H1 (cell line): ENCODE data around the gene ANGPTL2. TPM values are rescaled to one million over a fixed set of nuclear protein-coding genes. Genes with fewer than 3 reads are reported as not detected.

Experiments
- CTCF ChIA-PET: fragments of 300-600 bp; sonication (Branson Sonifier 250); formaldehyde crosslinking; loops from one replicate; lab custom pipeline; 2021; ENCODE audit not compliant: partially characterized antibody; lab: Charles Lee
- POLR2A ChIA-PET: fragments of 300-600 bp; sonication (Branson Sonifier 250); formaldehyde crosslinking; loops from one replicate; lab custom pipeline; 2021; ENCODE audit warnings: inconsistent platforms; ENCODE audit not compliant: partially characterized antibody; lab: Charles Lee
- DNase-seq, 2 experiments: peaks; one replicate each; pipeline versions ENCODE4 v3.0.0 to v3.0.0-alpha.2; 2010 to 2022; ENCODE audit warnings: low spot score in 2 of 2, low read depth in 1 of 2, mixed read lengths in 1 of 2
- FAIRE-seq: peaks from 2 replicates; lab custom pipeline; 2011; peaks lifted over from hg19 to GRCh38; lab: Jason Lieb, UNC
- H2AFZ ChIP-seq: 2 replicates; pipeline ENCODE4 v1.8.1; 2012; ENCODE audit warnings: low read length, inconsistent platforms
- H2AK5ac ChIP-seq: 2 replicates; pipeline ENCODE4 v1.6.1; 2013; ENCODE audit warnings: low read depth, low read length
- H2BK120ac ChIP-seq: replicated peaks from 2 replicates; pipeline ENCODE3; 2013; ENCODE audit warnings: low read depth, low read length, inconsistent platforms
- H2BK12ac ChIP-seq: 2 replicates; pipeline ENCODE4 v1.6.1; 2013; ENCODE audit warnings: low read depth, low read length
- H2BK15ac ChIP-seq: 2 replicates; pipeline ENCODE4 v1.6.1; 2013; ENCODE audit warnings: low read length
- H2BK20ac ChIP-seq: 2 replicates; pipeline ENCODE4 v1.6.1; 2013; ENCODE audit warnings: low read length
- H2BK5ac ChIP-seq: 2 replicates; pipeline ENCODE4 v1.6.1; 2013; ENCODE audit warnings: low read depth, low read length
- H3K14ac ChIP-seq: 2 replicates; pipeline ENCODE4 v1.6.1; 2013; ENCODE audit warnings: inconsistent platforms; ENCODE audit not compliant: insufficient read length
- H3K18ac ChIP-seq: 2 replicates; pipeline ENCODE4 v1.6.1; 2013; ENCODE audit warnings: low read length; ENCODE audit errors: extremely low read depth
- H3K23ac ChIP-seq: 2 replicates; pipeline ENCODE4 v1.6.1; 2013; ENCODE audit warnings: inconsistent platforms; ENCODE audit not compliant: insufficient read length
- H3K23me2 ChIP-seq: 2 replicates; pipeline ENCODE4 v1.6.1; 2013; ENCODE audit warnings: low read depth, low read length
- H3K27ac ChIP-seq: 2 replicates; pipeline ENCODE4 v1.6.1; 2011; ENCODE audit warnings: low read depth, low read length, inconsistent platforms
- H3K27me3 ChIP-seq, 4 experiments: replicated peaks in 1 of 4; 1 replicate in 1 of 4; 2 replicates in 3 of 4; pipeline versions ENCODE4 v1.6.1 to v1.8.1; 2011 to 2013; ENCODE audit warnings: low read length in 3 of 4, mild to moderate bottlenecking in 3 of 4, inconsistent platforms in 2 of 4, mixed read lengths in 2 of 4, moderate library complexity in 1 of 4; ENCODE audit not compliant: control insufficient read depth in 3 of 4, insufficient read depth in 3 of 4; ENCODE audit errors: extremely low read depth in 1 of 4
- H3K36me3 ChIP-seq, 4 experiments: 2 replicates each; pipeline versions ENCODE4 v1.6.1 to v1.8.1; 2011 to 2013; ENCODE audit warnings: mild to moderate bottlenecking in 4 of 4, low read length in 3 of 4, moderate library complexity in 2 of 4, control low read depth in 1 of 4, inconsistent platforms in 1 of 4; ENCODE audit not compliant: insufficient read depth in 4 of 4, control insufficient read depth in 2 of 4
- H3K4ac ChIP-seq: replicated peaks from 2 replicates; pipeline ENCODE3; 2013; ENCODE audit warnings: low read length, low read depth, mixed read lengths, inconsistent platforms; ENCODE audit not compliant: insufficient read length
- H3K4me1 ChIP-seq, 4 experiments: replicated peaks in 1 of 4; 1 replicate in 1 of 4; 2 replicates in 3 of 4; pipeline versions ENCODE4 v1.6.1 to v1.8.1; 2011 to 2013; ENCODE audit warnings: low read length in 3 of 4, inconsistent platforms in 2 of 4, mixed read lengths in 1 of 4; ENCODE audit not compliant: insufficient read depth in 4 of 4, control insufficient read depth in 3 of 4
- H3K4me2 ChIP-seq, 2 experiments: 2 replicates each; pipeline versions ENCODE4 v1.6.1 to v1.8.1; 2011 to 2013; ENCODE audit warnings: low read depth in 2 of 2, low read length in 2 of 2, control low read depth in 1 of 2, inconsistent platforms in 1 of 2, mild to moderate bottlenecking in 1 of 2; ENCODE audit not compliant: insufficient read depth in 1 of 2
- H3K4me3 ChIP-seq, 4 experiments: fragments of 200-600, 300-600 bp in 1 of 4; sonication (generic), shearing (Covaris generic), sonication (Bioruptor Twin) in 1 of 4; 2 replicates each; pipeline versions ENCODE4 v1.5.1 to v1.8.1; 2011 to 2016; ENCODE audit warnings: low read length in 4 of 4, low read depth in 3 of 4, control low read depth in 2 of 4, inconsistent platforms in 2 of 4, mild to moderate bottlenecking in 2 of 4, mixed read lengths in 1 of 4, moderate library complexity in 1 of 4; ENCODE audit not compliant: insufficient read depth in 2 of 4; ENCODE audit errors: extremely low read depth in 1 of 4
- H3K56ac ChIP-seq: replicated peaks from 2 replicates; pipeline ENCODE3; 2013; ENCODE audit warnings: low read depth, mild to moderate bottlenecking, mixed read lengths, low read length, inconsistent platforms; ENCODE audit not compliant: insufficient read length
- H3K79me1 ChIP-seq: 2 replicates; pipeline ENCODE4 v1.6.1; 2013; ENCODE audit warnings: low read depth, low read length, control low read depth
- H3K79me2 ChIP-seq, 2 experiments: 2 replicates each; pipeline versions ENCODE4 v1.6.1 to v1.8.1; 2012 to 2013; ENCODE audit warnings: low read length in 2 of 2, mild to moderate bottlenecking in 2 of 2, inconsistent platforms in 1 of 2; ENCODE audit not compliant: insufficient read depth in 2 of 2, control insufficient read depth in 1 of 2
- H3K9ac ChIP-seq, 4 experiments: replicated peaks in 1 of 4; 1 replicate in 1 of 4; 2 replicates in 3 of 4; pipeline versions ENCODE4 v1.6.1 to v1.8.1; 2011 to 2013; ENCODE audit warnings: low read depth in 3 of 4, low read length in 3 of 4, control low read depth in 2 of 4, mild to moderate bottlenecking in 2 of 4, moderate library complexity in 2 of 4, inconsistent platforms in 1 of 4; ENCODE audit errors: extremely low read depth in 1 of 4
- H3K9me3 ChIP-seq, 2 experiments: 2 replicates each; pipeline versions ENCODE4 v1.6.1 to v1.8.1; 2012 to 2013; ENCODE audit warnings: mild to moderate bottlenecking in 2 of 2, moderate library complexity in 2 of 2, control low read depth in 1 of 2, inconsistent platforms in 1 of 2, low read depth in 1 of 2, low read length in 1 of 2, mixed read lengths in 1 of 2; ENCODE audit not compliant: insufficient read depth in 2 of 2
- H4K20me1 ChIP-seq, 2 experiments: replicated peaks in 1 of 2; 2 replicates each; pipeline versions ENCODE3 to v1.8.1; 2011 to 2013; ENCODE audit warnings: inconsistent platforms in 2 of 2, low read length in 2 of 2, mild to moderate bottlenecking in 1 of 2; ENCODE audit not compliant: insufficient read depth in 2 of 2, control insufficient read depth in 1 of 2
- H4K5ac ChIP-seq: 2 replicates; pipeline ENCODE4 v1.6.1; 2013; ENCODE audit warnings: low read length, low read depth, mixed read lengths, inconsistent platforms; ENCODE audit not compliant: insufficient read length
- H4K8ac ChIP-seq: 2 replicates; pipeline ENCODE4 v1.8.0; 2013; ENCODE audit warnings: mild to moderate bottlenecking, moderate library complexity, low read length, inconsistent platforms; ENCODE audit not compliant: insufficient read depth; ENCODE audit errors: extremely low read depth
- H4K91ac ChIP-seq: replicated peaks from 2 replicates; pipeline ENCODE3; 2013; ENCODE audit warnings: low read length, mixed read lengths, inconsistent platforms; ENCODE audit not compliant: insufficient read length
- CTBP2 ChIP-seq: IDR thresholded peaks from 2 replicates; pipeline ENCODE4 v1.7.0; 2011; ENCODE audit warnings: borderline replicate concordance, mild to moderate bottlenecking, moderate library complexity, mixed read lengths, low read length; ENCODE audit not compliant: insufficient read depth, insufficient read length
- KDM5A ChIP-seq: fragments of 200-600 bp; IDR thresholded peaks from 2 replicates; pipeline ENCODE4 v1.7.1; 2012; ENCODE audit warnings: mild to moderate bottlenecking, low read length, inconsistent platforms, mixed read lengths
- SIN3A ChIP-seq, 2 experiments: IDR thresholded peaks in 1 of 2; conservative IDR thresholded peaks in 1 of 2; 2 replicates each; pipeline ENCODE4 v1.6.1; 2011 to 2012; ENCODE audit warnings: low read length in 2 of 2, improper control_type of control experiment in 1 of 2, low read depth in 1 of 2, mild to moderate bottlenecking in 1 of 2
- SUZ12 ChIP-seq: fragments of 200-600 bp; sonication (generic); IDR thresholded peaks from 2 replicates; pipeline ENCODE4 v1.6.1; 2012; ENCODE audit warnings: mild to moderate bottlenecking, inconsistent platforms, low read length, moderate library complexity, mixed read lengths
- TBP ChIP-seq: IDR thresholded peaks from 2 replicates; pipeline ENCODE4 v1.6.1; 2011; ENCODE audit warnings: low read depth, low read length, improper control_type of control experiment
- TEAD4 ChIP-seq: IDR thresholded peaks from 2 replicates; pipeline ENCODE4 v1.6.1; 2012; ENCODE audit warnings: low read depth, low read length, inconsistent platforms, mixed read lengths
- WGBS, 2 experiments: shearing (Covaris generic) in 1 of 2; methylation state at CpG; one replicate each; pipeline versions ENCODE4 v1.1.6 to v1.1.7; 2013 to 2015; ENCODE audit warnings: low lambda C conversion rate in 2 of 2, mixed read lengths in 2 of 2, inconsistent platforms in 1 of 2, low coverage in 1 of 2, missing lambda C conversion rate in 1 of 2; ENCODE audit not compliant: insufficient replicate concordance in 2 of 2, insufficient coverage in 1 of 2, insufficient read length in 1 of 2; ENCODE audit errors: extremely low coverage in 1 of 2, missing lambda C conversion rate in 1 of 2; 5-methylcytosine and 5-hydroxymethylcytosine counted together
- polyA plus RNA-seq, 7 experiments: library from polyadenylated mRNA; depleted of rRNA in 3 of 7; stranded (reverse) in 5 of 7; unstranded in 2 of 7; fragments of >200 nt in 5 of 7; fragments of 200-250 nt in 2 of 7; gene quantifications; 1 replicate in 5 of 7; 2 replicates in 1 of 7; 4 replicates in 1 of 7; pipeline versions ENCODE4 v1.2.1 to v1.2.3, GENCODE V29; 2011 to 2013; ENCODE audit warnings: missing spikeins in 2 of 7, mixed read lengths in 2 of 7
- total RNA-seq: library from RNA; stranded (reverse); fragmentation: NEBNext Ultra II Directional; extraction: Animal tissue kit (Norgen Biotek cat#: 25700); gene quantifications from 2 replicates; pipeline ENCODE4 v1.2.1, GENCODE V29; 2021

Gene ANGPTL2
- total and polyA plus RNA-seq, 2 of the 8 experiments (the other 6 are each of a cell fraction or from before 2014, with no cell fraction given): 9.0 to 10.6 TPM

DNA sequence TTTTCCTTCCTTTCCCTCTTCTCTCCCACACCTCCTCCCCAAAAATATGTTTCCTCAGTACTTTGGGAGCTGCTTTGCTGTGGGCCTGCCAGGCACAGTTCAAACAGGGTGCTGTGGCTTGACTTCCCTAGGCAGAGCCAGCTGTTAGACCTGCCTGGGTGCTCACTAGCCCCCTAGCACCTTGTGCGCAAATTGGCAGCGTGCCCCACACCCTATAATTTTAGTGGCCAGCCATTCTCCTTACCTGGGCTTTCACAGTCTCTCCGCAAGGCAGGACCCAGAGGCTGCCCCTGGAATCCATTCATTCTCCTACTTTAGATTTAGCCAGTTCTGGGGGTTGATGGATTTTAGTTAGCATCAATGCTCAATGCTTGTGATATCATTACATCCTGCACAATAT lies 72.3 kb downstream of the ANGPTL2 start:
- no peaks in the 10 kb centered on the region for H3K79me2 ChIP-seq
- H3K14ac ChIP-seq: no peak overlapping the region
- DNase-seq: no peak
- no peak overlapping the region for H2BK20ac ChIP-seq
- H4K20me1 ChIP-seq: peaks cover 2% of the 10 kb centered on the region in 2 experiments
- H3K9me3 ChIP-seq: no peaks in the 10 kb centered on the region
- TF ChIP-seq SIN3A (conservative IDR thresholded peaks at IDR 0.05 in 1 of 2, IDR thresholded peaks at IDR 0.05 in 1 of 2; ENCODE audit: low read depth in 1 of 2, low read length in 2 of 2): no peak
- no peak for TF ChIP-seq KDM5A
- no peak for TF ChIP-seq TBP
- TF ChIP-seq TEAD4: no peak
- no peak for TF ChIP-seq SUZ12
- no peak for TF ChIP-seq CTBP2
- TF ChIP-seq, all 59 proteins: peak for 0
- ChIA-PET CTCF (interaction anchor here (1.0 to 1.5 kb wide), 2 partner anchors 9 to 59 kb away, joined by 3 read pairs; no protein-coding TSS in a partner anchor), POLR2A (no interaction called here)
- Histone ChIP-seq H2BK12ac (no peak overlapping the region), H4K91ac (no peak overlapping the region), H3K9ac (no peak overlapping the region), H3K18ac (no peak overlapping the region), H3K4me3 (no peak overlapping the region), H2AK5ac (no peak overlapping the region), H3K79me1 (no peaks in the 10 kb centered on the region), H3K27me3 (no peaks in the 10 kb centered on the region), H3K36me3 (no peaks in the 10 kb centered on the region), H2BK15ac (no peak overlapping the region), H3K27ac (no peak overlapping the region), H4K5ac (no peak overlapping the region), H3K4me1 (no peaks in the 10 kb centered on the region), H3K4ac (no peak overlapping the region), H3K56ac (no peak overlapping the region), H2BK120ac (no peak overlapping the region), H3K23me2 (no peaks in the 10 kb centered on the region), H3K4me2 (no peak overlapping the region), H2AFZ (no peak overlapping the region), H3K23ac (no peak overlapping the region), H2BK5ac (no peak overlapping the region), H4K8ac (no peak overlapping the region)
- WGBS, 2 experiments: 100% methylated on average over 3 of the region's 3 CpGs; no CpG with 5 or more reads in 1 of the 2 experiments
- FAIRE-seq: no peak
